ENCODE measurements around the gene HDLBP.

DNA sequence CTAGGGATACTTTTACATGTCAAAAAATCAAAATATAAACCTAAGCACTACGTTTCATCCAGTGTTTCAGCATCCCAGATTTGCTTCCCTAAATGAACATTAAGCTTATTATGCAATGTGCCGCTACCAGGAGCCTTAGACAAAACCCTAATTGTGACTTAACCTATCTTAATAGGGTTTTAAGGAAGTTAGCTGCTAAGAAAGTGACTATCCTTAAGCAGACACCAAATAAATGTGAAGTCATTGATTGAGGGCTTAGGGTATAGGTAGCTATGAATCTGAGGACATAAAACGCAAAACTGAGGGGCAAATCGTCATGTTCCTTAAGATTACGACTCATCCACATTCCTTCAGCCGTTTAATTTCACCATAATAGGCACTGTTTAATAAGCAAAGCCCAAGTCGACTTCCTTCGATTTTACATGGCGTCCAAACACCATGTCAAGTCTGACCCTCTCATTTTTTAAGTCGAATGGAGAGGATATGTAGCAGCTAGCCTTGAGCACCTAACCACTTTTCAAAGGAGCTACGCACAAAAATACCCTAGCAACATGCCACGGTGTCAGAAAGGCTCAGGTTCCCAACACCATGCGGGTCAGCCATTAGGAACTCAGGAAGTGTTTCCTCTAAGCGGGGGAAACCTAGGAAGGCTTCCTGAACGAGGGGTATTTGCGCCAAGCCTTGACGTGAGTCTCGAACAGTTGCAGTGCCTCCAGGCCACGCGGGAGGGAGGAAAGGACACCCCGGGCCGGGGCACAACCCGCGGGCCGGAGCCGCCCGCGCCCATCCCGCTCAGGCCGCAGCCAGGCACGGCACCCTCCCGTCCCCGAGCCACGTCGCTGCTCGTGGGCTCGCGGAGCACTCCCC lies 1.0 kb downstream of the HDLBP start:
- TF ChIP-seq, protein P1, sequence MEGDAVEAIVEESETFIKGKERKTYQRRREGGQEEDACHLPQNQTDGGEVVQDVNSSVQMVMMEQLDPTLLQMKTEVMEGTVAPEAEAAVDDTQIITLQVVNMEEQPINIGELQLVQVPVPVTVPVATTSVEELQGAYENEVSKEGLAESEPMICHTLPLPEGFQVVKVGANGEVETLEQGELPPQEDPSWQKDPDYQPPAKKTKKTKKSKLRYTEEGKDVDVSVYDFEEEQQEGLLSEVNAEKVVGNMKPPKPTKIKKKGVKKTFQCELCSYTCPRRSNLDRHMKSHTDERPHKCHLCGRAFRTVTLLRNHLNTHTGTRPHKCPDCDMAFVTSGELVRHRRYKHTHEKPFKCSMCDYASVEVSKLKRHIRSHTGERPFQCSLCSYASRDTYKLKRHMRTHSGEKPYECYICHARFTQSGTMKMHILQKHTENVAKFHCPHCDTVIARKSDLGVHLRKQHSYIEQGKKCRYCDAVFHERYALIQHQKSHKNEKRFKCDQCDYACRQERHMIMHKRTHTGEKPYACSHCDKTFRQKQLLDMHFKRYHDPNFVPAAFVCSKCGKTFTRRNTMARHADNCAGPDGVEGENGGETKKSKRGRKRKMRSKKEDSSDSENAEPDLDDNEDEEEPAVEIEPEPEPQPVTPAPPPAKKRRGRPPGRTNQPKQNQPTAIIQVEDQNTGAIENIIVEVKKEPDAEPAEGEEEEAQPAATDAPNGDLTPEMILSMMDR (conservative IDR thresholded peaks at IDR 0.05): no peak
- TF ChIP-seq ZFX (IDR thresholded peaks at IDR 0.05): peak; percentile 81

All from C4-2B (cell line).